ENCODE measurements around the gene FBN3.

DNA sequence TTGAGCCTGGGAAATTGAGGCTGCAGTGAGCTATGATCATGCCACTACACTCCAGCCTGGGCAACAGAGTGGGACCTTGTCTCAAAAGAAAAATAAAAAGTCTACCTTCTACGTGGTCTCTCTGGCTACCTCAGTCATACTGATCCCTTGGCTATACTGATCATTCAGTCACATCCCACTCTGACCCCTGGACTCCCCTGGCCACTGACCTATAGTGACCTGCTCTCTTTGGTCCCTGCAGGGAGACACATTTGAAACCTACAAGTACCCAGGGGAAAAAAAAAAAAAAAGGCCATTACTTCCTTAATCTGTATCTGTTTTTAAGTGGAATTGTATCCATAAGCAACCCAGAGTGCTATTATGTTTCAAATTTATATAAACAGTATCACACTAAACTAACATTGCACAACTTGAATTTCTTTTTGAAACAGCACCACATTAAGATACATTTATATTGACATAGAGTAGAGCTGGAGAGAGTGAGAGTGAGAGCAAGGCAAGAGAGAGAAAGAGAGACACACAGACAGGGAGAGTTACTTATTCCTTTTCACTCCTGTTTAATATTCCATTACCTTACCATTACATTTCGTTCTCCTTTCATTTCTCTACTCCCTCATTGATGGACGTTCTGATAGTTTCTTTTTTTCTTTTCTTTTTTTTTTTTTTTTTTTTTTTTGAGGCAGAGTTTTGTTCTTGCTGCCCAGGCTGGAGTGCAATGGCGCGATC, 36.1 kb upstream of the FBN3 start:
- no peak for TF ChIP-seq GATA2 (IDR thresholded peaks at IDR 0.05; ENCODE audit: low read depth, low read length)
- TF ChIP-seq GATA3 (IDR thresholded peaks at IDR 0.05; ENCODE audit: low read depth, low read length) = no peak

All from SH-SY5Y (cell line).